Natural killer cell (primary cell): ENCODE data around the gene NRG3. TPM values are rescaled to one million over a fixed set of nuclear protein-coding genes. Genes with fewer than 3 reads are reported as not detected.

Experiments
- ATAC-seq, 3 donors: fragments of 150-1000 bp in 2 of 3; fragments of 200-7000 bp in 1 of 3; cut with Tn5 transposase; 1 replicate in 1 of 3; 2 replicates in 2 of 3; pipeline ENCODE4 v1.10.0; 2021; ENCODE audit warnings: mild to moderate bottlenecking in 2 of 3, moderate library complexity in 2 of 3
- DNase-seq, 2 donors: peaks; one replicate each; pipeline versions ENCODE4 v3.0.0 to v3.0.0-alpha.2; 2013 to 2021; ENCODE audit warnings: mixed read lengths in 1 of 2
- H3K27ac ChIP-seq: one replicate; pipeline ENCODE4 v1.5.1; 2013; ENCODE audit warnings: mild to moderate bottlenecking, low read length
- H3K27me3 ChIP-seq: one replicate; pipeline ENCODE4 v1.6.1; 2013; ENCODE audit warnings: low read length; ENCODE audit not compliant: control insufficient read depth, insufficient read depth
- H3K36me3 ChIP-seq: one replicate; pipeline ENCODE4 v1.6.1; 2013; ENCODE audit warnings: low read length; ENCODE audit not compliant: control insufficient read depth, insufficient read depth
- H3K4me1 ChIP-seq: one replicate; pipeline ENCODE4 v1.6.1; 2013; ENCODE audit warnings: low read length; ENCODE audit not compliant: control insufficient read depth, insufficient read depth
- H3K4me3 ChIP-seq: one replicate; pipeline ENCODE4 v1.5.1; 2013; ENCODE audit warnings: low read length
- H3K9me3 ChIP-seq: one replicate; pipeline ENCODE4 v1.6.1; 2013; ENCODE audit warnings: low read length; ENCODE audit not compliant: control insufficient read depth, insufficient read depth
- H3K27ac Mint-ChIP-seq, 2 donors: one replicate each; pipeline ENCODE4 v1.8.0; 2022; ENCODE audit warnings: mild to moderate bottlenecking in 2 of 2, mixed read lengths in 2 of 2, moderate library complexity in 1 of 2
- H3K27me3 Mint-ChIP-seq, 2 donors: one replicate each; pipeline ENCODE4 v1.8.0; 2022; ENCODE audit warnings: low read depth in 2 of 2, mixed read lengths in 2 of 2
- H3K36me3 Mint-ChIP-seq: one replicate; pipeline ENCODE4 v1.8.0; 2022; ENCODE audit warnings: mixed read lengths
- H3K4me1 Mint-ChIP-seq, 2 donors: one replicate each; pipeline ENCODE4 v1.8.0; 2022; ENCODE audit warnings: mixed read lengths in 2 of 2
- H3K4me3 Mint-ChIP-seq: one replicate; pipeline ENCODE4 v1.8.0; 2022; ENCODE audit warnings: mild to moderate bottlenecking, moderate library complexity, mixed read lengths
- H3K9me3 Mint-ChIP-seq, 2 donors: one replicate each; pipeline ENCODE4 v1.8.0; 2022; ENCODE audit warnings: mixed read lengths in 2 of 2
- WGBS: methylation state at CpG from one replicate; pipeline ENCODE4 v1.1.7; 2013; ENCODE audit warnings: missing lambda C conversion rate; ENCODE audit not compliant: insufficient coverage; 5-methylcytosine and 5-hydroxymethylcytosine counted together
- intact Hi-C: fragments of 100-400 bp; cut with micrococcal nuclease; formaldehyde crosslinking; loops from one replicate; pipeline ENCODE4 v1.14.2; 2022
- total RNA-seq, 4 donors: library from RNA; stranded (reverse); fragments of 120-200 nt in 1 of 4; gene quantifications; one replicate each; pipeline versions ENCODE4 v1.2.3 to v1.2.4, GENCODE V29; 2013 to 2022
- TF ChIP-seq, protein P1 (sequence below): fragments of 200-600 bp; IDR thresholded peaks from one replicate; pipeline ENCODE4 v1.8.0; 2022; ENCODE audit warnings: antibody characterized with exemption

NRG3 gene
- total RNA-seq, 3 donors from 2014 or later (not counting 1 experiment from before 2014, with no cell fraction given): not detected

DNA sequence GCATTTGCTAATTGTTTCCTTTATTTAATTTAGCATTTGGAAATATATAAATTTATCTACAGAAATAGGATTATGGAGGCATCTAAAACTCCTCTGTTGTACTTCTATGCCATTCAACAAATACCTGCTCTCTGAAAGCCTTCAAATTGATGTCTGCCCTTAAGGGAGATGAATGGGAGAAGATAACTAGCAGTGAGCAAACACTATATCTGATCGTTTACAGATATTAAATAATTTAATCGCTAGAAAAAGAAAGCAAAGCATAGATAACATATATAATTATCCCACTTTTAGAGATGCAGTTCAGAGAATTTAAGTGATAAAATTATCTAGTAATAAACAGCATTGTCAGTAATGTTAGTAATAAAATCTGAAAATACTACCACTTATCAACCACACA, 524.9 kb downstream of the NRG3 start:
- Histone ChIP-seq H3K27ac (no peak overlapping the region), H3K36me3 (no peaks in the 10 kb centered on the region), H3K4me3 (no peak overlapping the region), H3K27me3 (no peaks in the 10 kb centered on the region), H3K4me1 (no peaks in the 10 kb centered on the region), H3K9me3 (peaks cover under 1% of the 10 kb centered on the region)
- Mint-ChIP-seq H3K9me3 (peaks cover 9 to 12% of the 10 kb centered on the region in 2 donors), H3K27ac (no peak overlapping the region), H3K4me1 (no peaks in the 10 kb centered on the region), H3K36me3 (peaks cover 3% of the 10 kb centered on the region), H3K4me3 (no peak overlapping the region), H3K27me3 (no peaks in the 10 kb centered on the region)
- intact Hi-C loops: no loop called here
- no peak for ATAC-seq
- DNase-seq: no peak
- no CpG with 5 or more reads among the region's 2 CpGs for WGBS
- TF ChIP-seq, protein P1, sequence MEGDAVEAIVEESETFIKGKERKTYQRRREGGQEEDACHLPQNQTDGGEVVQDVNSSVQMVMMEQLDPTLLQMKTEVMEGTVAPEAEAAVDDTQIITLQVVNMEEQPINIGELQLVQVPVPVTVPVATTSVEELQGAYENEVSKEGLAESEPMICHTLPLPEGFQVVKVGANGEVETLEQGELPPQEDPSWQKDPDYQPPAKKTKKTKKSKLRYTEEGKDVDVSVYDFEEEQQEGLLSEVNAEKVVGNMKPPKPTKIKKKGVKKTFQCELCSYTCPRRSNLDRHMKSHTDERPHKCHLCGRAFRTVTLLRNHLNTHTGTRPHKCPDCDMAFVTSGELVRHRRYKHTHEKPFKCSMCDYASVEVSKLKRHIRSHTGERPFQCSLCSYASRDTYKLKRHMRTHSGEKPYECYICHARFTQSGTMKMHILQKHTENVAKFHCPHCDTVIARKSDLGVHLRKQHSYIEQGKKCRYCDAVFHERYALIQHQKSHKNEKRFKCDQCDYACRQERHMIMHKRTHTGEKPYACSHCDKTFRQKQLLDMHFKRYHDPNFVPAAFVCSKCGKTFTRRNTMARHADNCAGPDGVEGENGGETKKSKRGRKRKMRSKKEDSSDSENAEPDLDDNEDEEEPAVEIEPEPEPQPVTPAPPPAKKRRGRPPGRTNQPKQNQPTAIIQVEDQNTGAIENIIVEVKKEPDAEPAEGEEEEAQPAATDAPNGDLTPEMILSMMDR: no peak

DNA sequence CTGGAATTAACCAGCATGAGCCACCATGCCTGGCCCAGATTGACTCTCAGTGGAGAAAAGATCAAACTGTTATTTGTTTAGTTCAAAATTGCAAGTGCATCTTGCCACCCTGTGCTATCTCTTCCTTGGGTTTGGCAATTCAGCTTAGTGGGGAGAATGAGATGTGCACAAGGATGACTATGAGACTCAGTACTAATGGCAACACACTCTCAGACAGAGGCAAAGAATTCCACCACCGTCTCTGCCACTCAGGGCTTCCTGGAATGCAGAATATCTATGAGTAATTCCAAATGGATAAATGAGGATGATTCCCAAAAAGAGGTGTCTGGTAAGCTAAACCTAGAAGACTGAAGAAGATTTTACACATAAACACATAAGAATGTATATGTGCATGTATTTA, 525.8 kb downstream of the NRG3 start:
- peaks cover 6% of the 10 kb centered on the region for H3K36me3 Mint-ChIP-seq
- no peak overlapping the region for H3K4me3 Mint-ChIP-seq
- Histone ChIP-seq H3K9me3 (peaks cover 3% of the 10 kb centered on the region), H3K36me3 (no peaks in the 10 kb centered on the region), H3K4me3 (no peak overlapping the region), H3K4me1 (no peaks in the 10 kb centered on the region), H3K27me3 (no peaks in the 10 kb centered on the region), H3K27ac (no peak overlapping the region)
- DNase-seq (no peak), ATAC-seq (no peak)
- H3K27me3 Mint-ChIP-seq: no peaks in the 10 kb centered on the region
- intact Hi-C loops: no loop called here
- no peaks in the 10 kb centered on the region for H3K4me1 Mint-ChIP-seq
- H3K9me3 Mint-ChIP-seq: peaks cover 12 to 13% of the 10 kb centered on the region in 2 donors
- no peak overlapping the region for H3K27ac Mint-ChIP-seq
- no CpG with 5 or more reads among the region's 1 CpG for WGBS
- TF ChIP-seq, protein P1: no peak

DNA sequence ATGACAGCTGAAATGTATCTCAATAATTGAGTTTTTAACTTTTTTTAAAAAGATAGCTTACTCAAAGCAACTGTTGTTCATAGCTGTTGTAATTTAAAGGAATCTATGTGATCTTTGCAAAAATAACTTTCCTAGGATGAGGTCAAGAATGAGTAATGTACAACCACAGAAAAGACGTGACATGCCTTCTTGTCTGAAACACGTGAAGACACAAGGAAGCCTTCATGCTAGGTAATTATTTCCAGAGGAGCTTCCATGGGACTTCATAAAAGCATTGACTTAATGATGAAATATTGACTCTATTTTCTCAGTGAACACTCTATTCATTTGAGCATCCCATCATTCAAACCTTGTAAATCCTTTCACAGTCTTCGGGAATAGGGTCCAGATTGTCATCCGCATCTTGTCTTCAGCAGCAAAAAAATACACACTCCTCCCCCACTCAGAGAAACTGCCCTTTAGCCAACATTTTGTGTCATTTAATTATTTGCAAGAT, 528.0 kb downstream of the NRG3 start:
- no peaks in the 10 kb centered on the region for H3K36me3 ChIP-seq
- DNase-seq (no peak), ATAC-seq (no peak)
- TF ChIP-seq, protein P1: no peak
- Mint-ChIP-seq H3K27ac (no peak overlapping the region), H3K4me3 (no peak overlapping the region), H3K36me3 (peaks cover 6% of the 10 kb centered on the region), H3K4me1 (no peaks in the 10 kb centered on the region), H3K9me3 (peaks cover 11 to 12% of the 10 kb centered on the region in 2 donors), H3K27me3 (no peaks in the 10 kb centered on the region)
- intact Hi-C loops: no loop called here
- 93% methylated on average over 4 of the region's 4 CpGs for WGBS
- H3K4me3 ChIP-seq: no peak overlapping the region
- no peak overlapping the region for H3K27ac ChIP-seq
- no peaks in the 10 kb centered on the region for H3K27me3 ChIP-seq
- peaks cover 3% of the 10 kb centered on the region for H3K9me3 ChIP-seq
- H3K4me1 ChIP-seq: no peaks in the 10 kb centered on the region

DNA sequence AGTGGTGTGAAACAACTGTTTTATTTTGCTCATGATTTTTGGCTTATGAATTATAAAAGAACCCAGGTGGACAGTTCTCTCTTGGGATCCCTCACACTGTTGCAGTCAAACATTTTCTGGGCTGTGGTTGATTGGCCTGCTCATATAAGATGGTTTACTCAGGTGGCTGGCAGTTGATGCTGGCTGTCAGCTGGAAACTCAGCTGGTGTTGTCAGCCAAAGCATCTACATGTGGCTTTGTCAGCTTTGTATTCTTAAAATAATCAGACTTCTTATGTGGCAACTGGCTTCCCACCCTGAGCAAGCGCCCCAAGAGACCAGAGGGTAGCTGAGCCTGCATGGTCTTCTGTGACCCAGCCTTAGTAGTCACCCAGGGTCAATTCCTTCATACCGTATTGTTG, 534.7 kb downstream of the NRG3 start:
- ATAC-seq (no peak), DNase-seq (no peak)
- no peaks in the 10 kb centered on the region for H3K27me3 ChIP-seq
- WGBS: 80% methylated on average over 2 of the region's 2 CpGs
- peaks cover 5% of the 10 kb centered on the region for H3K36me3 Mint-ChIP-seq
- no peak overlapping the region for H3K27ac ChIP-seq
- no peaks in the 10 kb centered on the region for H3K36me3 ChIP-seq
- H3K27ac Mint-ChIP-seq: no peak overlapping the region
- no peak overlapping the region for H3K4me3 ChIP-seq
- no peaks in the 10 kb centered on the region for H3K4me1 ChIP-seq
- no peaks in the 10 kb centered on the region for H3K4me1 Mint-ChIP-seq
- TF ChIP-seq, protein P1: no peak
- peaks cover 9 to 19% of the 10 kb centered on the region in 2 donors for H3K9me3 Mint-ChIP-seq
- intact Hi-C loops: no loop called here
- H3K4me3 Mint-ChIP-seq: no peak overlapping the region
- peaks cover 8% of the 10 kb centered on the region for H3K9me3 ChIP-seq
- no peaks in the 10 kb centered on the region for H3K27me3 Mint-ChIP-seq
